ENCODE measurements around the gene AMN1.
"Not testable (repeated sequence)": the region's sequence is repeated elsewhere in the genome, so short reads cannot be mapped to it uniquely, and the experiment has no call there.

The AMN1 gene

DNA sequence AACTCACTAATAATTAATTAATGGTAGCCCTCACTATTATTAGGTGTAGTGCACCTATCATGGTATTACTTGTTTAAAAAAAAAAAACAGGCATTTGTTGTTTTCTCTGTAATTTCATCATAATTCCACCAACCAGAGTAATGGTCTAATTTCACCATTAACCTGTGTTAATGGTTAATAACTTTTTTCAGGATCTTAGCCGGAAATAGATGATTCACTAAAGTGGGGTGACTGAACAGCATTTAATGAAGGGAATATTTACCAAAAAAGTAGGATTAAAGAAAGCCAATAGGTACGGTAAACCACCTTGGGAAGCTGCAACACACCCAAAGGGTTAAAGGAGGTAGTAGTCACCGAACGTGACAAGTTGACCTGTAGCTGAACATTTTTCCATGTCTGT, 56.3 kb downstream of the AMN1 start:
- DNase-seq = no peak

DNA sequence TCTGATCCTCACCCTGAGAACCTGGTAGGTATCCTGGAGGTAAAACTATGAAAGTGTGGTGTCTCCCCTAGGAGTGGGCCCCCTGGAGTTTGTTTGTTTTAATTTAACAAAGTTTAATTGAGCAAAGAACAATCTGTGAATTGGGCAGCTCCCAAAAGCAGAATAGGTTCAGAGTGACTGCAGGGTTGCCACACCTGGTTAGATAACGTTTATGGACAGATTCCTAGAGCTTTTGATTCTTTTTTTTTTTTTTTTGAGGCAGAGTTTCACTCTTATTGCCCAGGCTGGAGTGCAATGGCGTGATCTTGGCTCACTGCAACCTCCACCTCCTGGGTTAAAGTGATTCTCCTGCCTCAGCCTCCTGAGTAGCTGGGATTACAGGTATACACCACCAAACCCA, 59.2 kb downstream of the AMN1 start:
- not testable (repeated sequence) for DNase-seq

DNA sequence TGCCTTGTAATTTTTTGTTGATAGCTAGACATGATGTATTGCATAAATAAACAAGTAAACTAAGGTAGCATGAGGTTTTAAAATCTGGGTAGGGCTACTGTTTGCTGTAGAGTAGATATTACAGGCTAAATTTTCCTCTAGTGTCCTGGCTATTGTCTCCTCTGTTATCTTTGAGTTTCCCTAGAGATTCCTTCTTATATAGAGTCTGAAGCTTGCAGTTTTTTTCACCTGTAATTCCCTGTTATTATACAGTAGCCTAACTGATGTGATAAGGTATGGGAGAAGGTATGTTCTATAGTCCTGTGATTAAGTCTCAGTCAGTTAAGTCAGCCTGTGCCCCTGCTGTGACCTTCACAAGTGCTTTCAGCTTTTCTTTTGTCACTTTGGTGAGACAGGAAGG, 59.8 kb downstream of the AMN1 start:
- no peak for DNase-seq

DNA sequence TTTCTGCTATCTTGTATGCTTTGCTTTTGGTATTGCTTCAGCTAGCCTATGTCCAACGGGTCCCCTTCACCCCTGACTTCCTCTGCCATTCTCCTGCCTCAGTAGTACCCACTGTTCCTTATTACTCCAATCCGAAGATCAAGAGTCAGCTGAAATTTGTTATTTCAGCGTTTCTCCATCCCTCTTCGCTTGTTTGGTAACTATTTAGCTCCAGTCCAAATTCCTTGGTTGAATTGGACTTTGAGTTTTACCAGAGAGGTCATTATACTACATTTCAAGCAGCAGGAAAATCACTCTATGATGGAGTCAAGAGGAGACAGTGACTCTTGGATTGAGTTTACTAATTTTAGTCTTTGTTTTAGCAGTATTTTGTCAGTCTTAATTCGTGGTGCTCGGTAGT, 64.8 kb downstream of the AMN1 start:
- DNase-seq = no peak

DNA sequence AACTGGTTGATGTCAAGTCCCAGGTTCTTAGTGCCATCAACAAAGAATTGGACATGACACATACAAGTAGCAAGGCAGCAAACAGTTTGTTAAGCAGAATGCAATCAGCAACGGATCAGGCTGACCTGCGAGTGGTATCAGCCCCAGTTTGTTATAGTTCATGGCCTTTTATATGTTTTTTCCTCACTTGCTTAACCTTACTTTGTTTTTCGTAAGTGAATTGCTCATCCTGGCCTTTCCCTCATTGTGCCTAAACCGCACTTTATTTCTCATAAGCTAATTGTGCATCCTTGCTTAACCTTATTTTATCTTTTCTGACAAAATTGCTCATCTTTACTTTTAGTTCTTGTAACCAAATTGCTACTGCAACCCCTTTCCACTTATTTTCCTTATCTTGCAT, 65.2 kb downstream of the AMN1 start:
- no peak for DNase-seq

DNA sequence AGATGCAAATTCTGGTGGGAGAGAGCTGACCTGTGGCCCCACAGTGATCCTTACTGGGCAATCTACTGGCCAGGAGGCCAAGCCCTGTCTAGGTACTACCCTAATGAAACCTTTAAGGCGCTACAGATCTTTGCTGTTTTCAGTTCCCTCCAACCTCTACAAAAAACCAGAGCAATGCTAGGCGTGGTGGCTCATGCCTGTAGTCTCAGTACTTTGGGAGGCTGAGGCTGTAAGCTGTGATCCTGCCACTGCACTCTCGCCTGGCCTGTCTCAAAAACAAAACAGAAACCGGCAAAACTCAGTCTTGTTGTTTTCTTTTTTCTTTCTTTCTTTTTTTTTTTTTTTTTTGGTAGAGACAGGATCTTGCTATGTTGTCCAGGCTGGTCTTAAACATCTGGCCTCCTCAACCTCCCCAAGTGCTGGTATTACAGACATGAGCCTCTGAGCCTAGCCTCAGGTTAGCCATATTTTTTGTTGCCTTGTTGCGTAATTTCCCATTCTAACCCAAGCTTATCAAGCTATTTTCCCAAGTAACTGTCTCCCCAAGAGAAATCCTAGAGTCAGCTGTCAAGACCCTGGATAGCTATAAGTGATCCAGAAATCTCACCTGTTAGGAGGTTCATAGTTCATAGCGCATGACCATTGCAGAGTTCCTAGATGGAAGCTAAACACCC, 66.5 kb downstream of the AMN1 start:
- DNase-seq = no peak

DNA sequence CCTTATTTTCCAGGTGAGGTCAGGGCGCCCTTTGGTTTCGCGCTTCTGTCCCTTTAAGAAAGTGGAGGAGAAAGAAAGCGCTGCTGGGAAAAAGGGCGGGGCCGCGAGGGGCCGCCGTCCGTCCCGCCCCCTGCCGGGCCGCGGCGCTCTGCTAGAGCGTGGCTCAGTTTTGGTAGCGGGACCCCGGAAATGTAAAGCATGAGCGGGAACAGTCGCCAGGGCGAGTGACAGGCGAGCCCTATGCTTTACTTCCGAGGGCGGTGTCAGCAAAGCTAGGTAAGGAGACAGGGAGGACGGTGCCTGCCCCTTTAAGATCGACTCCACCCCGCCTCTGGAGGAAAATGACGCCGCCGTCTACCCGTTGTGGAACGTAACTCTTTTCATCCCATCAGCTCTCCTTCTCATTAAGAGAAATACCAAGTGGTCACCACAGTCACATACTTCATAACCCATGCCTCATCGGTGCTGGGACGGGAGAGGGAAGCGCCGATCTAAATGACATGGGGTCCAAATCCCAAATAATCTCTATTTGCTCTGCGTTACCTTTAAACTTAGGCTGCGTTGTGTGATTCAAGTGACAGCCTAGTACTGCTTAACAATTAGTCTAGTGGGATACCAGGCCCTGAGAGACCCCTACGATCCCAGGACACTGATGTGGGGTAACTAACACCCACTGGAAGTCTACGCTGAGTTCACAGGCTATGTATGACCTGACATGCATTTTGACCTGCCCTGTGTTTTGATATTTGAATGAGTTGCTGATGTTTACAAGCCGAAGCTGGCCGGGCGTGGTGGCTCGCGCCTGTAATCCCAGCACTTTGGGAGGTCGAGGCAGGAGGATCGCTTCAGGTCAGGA, 69.5 kb downstream of the AMN1 start, which contains the start of gene ETFBKMT:
TSS of gene ETFBKMT (plus strand) at position 602 of the 856 bp plus-strand sequence. CDS start 2,266 bp downstream, outside the sequence.
- peak; percentile 95 for DNase-seq

DNA sequence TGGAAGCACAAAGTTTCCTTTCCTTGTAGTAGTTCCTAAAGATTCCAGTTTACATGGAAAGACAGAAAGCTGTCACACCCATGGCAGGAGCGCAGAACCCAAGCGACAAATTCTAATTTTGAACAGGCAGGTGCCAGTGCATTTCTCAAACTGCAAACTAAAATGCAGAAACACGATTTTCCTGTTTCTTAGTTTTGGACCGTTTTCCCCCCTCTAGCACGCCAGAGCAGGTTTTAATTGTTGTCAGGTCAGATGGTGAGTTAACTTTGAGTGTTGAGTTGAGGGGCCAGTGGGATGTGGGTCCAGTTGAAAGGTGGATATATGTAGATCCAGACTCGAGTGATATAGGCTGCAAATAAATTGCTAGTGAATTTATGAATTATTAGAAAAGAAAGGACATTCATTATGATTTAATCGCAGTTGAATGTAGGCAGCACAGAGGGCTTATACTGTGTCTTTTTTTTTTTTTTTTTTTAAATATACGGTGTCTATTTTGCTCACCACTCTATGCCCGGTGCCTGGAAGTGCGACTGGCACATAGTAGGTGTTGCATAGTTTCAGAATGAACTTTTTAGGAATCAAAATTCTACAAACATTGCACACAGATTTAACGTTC, 70.2 kb downstream of the AMN1 start:
- DNase-seq = no peak

DNA sequence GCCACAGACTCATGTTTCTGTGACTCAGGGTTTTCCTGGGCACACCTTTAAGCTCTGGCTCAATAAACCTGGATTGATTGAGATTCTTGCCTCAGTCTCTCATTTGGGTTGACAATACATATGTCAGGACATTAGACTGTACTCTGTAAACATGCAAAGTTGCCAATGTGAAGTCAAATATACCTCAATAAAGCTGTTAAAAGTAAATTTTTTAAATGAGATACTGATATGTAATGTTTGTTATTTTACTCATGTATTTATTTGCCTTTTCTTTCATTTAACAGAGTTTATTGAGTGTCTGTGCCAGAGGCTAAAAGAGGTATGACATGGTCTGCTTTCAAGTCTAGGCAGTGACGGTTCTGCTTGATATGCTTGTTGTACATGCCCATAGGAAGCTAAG, 73.0 kb downstream of the AMN1 start:
- DNase-seq = no peak

DNA sequence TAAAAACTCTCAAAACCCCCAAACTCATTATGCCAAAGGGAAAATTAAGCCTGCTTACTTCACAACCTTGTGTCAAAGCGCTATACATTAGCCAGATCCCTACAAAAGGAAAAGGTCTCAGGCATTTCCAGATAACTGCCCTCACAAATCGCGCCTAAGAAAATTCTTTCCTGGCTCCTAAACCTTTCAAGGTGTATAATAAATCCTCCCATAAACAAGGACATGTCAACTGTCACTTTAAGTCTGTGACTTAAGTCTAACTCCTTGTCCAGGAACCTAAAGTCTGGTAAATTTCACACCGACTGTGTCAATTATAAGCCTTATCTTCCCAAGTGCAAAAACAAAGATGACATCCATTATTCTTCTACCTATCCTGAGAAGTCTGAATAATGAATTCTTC, 73.6 kb downstream of the AMN1 start:
- DNase-seq = no peak

DNA sequence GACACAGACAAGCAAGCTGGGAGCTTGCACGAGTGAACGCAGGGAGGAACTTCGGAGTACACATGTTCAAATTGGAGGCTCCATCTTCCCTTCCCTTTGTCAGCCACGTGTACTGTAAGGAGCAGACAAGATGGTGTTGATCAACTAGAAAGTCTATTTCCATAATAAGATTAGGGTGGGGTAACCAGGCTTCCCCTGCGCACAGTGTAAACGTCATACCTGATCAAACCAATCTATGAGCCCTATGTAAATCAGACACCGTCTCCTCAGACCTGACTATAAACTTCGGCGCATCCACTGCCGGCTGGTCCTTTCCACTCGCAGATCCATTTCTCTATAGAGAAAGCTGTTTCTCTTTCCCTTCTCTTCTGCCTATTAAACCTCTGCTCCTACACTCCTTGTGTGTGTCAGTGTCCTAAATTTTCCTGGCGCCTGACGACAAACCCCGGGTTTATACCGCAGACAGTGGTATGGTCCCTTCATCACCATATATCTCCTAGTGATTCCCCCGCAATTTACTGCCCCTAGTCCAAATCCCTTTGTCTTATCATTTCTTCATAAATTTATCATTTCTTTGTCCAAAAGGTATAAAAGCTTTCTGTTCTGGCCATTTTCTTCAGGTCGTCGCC, 76.8 kb downstream of the AMN1 start:
- DNase-seq = no peak

DNA sequence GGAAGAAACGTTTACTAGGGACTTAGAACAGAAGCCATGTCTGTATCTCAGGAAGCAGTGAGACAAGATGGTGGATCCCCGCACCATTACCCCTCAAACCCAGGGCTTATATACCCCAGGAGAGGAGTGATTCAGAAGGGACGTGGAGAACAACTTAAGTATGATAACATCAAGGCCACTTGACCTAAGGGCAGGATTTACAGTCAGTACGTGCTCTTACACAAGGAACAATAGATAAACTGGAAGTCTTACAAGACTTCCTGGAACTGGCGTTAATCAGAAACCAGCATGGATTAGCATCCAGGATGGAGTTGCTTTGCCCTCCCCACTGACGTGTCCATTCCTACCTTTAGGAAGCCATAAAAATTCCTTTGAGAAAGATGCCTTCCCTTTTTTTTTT, 77.9 kb downstream of the AMN1 start:
- no peak for DNase-seq

DNA sequence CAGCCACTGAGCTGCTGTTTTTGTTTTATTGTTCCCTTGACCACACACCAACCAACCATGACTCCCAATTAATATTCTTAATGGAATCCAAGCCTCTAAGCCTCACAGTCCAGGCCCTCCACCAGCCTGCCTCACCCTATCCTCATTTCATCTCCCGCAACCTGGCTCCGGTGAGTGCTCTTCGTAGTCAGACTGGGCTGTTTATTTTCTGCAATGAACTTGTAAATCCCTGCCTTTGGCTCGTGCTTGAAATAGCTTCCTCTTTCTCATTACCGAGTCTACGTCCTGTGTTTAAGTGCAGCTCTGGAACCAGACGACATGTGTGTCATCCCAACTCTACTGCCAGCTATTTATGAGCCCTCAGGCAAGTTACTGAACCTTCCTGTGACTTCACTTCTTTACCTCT, 81.7 kb downstream of the AMN1 start:
- DNase-seq = no peak

DNA sequence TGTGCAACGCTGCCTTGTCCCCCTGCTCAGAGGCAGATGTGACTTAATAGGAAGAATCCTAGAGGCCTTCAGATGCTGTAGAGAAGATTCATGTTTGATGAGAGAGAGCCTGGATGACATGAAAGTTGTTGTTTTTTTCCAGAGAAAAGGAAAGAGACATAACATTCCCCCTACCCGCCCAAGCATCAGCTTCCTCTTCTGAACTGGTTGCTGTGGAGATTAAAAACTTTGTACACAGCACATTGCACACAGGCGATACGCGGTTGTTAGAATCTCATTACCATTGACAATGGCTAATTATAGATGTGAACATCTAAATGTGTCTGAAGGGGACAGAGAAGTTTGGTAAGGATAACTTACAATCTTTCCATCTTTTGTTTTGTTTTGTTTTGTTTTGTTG, 82.9 kb downstream of the AMN1 start:
- DNase-seq = no peak

DNA sequence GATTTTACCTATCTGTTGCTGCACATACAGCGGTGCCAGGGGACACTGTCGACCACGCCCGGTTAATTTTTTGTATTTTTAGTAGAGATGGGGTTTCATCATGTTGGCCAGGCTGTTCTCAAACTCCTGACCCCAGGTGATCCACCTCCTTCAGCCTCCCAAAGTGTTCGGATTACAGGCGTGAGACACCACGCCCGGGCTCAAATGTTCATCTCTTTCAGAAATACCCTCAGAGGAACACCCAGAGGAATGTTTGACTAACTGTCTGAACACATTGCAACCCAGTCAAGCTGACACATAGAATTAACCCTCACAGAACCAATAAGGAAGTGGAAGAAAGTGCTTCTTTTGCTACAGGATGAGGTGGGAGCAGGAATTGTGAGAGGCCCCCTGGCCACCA, 84.3 kb downstream of the AMN1 start:
- DNase-seq = no peak

DNA sequence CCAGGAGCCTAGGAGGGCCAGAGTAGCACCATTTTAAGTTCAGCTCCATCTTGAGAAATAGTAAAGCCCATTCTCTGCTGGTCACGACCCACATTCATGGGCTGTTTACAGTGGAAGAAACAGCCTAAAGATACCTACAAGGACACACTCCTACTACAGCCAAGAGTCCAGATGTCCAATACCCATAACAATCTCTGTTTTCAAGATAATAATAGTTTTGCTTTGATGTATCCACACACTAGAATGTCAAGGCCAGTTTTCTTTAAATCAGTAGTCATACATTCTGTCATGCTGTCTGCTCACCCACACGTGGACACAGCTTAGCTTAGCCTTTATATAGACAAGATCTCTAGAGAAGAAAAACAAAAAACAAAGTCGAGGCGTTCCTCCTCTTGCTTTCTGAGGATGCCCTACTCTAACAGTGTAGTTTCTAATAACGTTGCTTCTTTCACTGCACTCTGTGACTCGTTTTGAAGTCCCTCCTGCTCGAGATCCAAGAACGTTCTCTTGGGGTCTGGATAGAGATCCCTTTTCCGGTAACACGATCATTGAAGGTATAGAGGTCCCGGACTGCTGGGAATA, 87.2 kb downstream of the AMN1 start:
- DNase-seq = no peak

DNA sequence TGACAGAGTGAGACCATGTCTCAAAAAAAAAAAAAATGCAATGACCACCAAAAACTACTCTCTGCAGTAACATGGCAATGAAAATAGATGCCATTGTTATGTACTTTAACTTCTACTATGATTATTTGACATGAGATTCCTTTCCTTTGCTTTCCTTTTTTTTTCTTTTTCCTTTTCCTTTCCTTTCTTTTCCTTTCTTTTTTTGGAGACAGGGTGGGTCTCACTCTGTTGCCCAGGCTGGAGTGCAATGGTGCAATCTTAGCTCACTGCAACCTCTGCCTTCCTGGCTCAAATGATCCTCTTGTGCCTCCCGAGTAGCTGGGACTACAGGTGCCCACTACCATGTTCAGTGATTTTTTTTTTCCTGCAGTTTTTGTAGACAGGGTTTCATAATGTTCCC, 94.2 kb downstream of the AMN1 start:
- no peak for DNase-seq

DNA sequence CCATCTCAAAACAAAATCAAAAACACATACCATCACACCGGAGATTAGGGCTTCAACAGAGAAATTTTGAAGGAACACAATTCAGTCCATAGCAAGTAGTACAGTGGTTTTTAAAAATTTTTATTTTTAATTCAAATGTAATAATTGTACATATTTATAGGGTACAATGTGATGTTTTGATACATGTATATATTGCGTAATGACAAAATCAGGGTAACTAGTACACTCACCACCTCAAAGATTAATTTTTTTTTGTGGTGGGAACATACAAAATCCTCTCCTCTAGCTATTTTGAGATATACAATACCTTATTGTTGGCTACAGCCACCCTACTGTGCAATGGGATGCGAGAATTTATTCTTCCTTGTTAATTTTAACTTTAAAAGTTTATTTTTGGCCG, 95.4 kb downstream of the AMN1 start:
- no peak for DNase-seq

DNA sequence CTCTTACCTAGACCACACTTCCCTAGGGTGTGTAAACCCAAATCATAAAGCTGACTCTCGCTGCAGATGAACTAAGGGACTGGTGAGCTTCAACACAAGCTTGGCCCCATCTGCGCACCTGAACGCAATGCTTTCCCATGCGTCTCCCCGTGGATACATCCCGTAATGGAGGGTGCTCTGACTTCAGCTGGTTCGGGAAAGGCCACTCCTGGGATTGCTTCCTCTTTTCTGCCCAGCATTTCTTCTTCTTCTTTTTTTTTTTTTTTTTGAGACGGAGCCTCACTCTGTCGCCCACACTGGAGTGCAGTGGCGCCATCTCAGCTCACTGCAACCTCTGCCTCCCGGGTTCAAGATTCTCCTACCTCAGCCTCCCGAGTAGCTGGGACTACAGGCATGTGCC, 97.0 kb downstream of the AMN1 start:
- DNase-seq = no peak

DNA sequence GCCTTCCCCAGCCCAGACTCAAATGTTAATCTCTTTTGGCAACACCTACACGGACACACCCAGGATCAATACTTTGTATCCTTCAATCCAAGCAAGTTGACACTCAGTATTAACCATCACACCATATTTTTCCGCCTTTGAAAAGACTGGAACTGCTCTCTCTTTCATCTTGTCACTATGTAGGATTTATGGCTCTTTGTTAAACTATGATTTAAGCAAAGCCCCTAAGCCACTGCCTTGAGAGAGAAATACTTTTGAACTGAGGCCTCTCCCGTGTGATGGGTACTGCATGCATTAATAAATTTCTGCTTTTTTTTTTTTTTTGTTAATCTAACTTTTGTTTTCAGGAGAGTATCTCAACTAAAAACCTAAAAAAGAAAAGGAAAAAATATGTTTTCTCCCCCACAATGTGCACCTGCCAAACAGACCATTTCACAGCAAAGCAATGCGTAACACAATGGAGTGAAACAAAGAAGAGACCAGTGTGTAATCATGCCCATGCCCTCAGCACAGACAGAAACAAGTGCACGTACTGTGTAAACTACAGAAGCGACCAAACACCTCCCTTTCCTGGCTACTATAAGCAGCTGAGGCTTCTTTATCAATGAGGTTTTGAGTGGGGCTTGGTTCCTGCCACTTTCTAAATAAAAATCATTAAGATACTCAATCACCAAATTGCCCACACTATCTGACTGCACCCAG, 97.6 kb downstream of the AMN1 start:
- DNase-seq = no peak

DNA sequence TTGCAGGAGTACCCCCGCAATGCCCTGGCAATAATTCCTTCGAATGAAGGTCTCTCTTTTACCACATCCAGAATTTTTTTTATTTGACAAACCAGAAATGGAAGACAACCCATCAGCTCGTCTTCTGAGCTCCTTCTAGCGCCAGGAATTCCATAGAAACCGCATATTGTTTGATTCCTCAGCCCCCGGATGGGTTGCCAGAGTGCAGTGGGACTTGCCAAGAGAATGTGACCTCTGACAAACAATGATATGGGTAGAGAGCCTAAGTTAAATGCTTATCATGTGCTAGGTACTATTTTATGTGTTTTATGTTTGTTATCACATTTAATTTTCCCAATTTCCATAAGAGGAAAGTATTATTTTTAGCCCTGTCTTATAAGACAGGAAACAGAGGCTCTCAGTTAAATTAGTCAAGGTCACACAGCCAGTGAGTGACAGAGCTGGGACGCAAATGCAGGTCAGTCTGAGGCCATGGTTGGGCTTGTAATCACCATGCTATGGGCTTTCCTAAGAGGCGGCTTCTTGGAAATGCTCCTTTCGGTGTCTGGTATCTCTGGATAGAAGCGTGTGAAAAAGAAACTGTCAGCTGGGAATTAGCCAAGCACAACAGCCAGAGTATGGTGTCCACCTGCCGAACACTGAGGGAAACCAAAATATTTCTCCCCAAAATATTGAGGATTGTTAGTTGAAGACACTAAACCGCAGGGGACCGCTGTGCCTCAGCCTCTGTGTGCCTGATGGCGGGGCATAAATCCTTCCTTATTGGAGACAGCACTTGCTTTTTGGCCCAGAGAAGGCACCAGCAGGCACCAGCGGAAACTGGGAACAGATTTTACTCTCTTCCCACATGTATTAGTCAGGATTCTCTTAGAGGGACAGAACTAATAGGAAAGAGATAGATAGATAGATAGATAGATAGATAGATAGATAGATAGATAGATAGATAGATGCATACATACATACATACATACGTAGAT, 98.8 kb downstream of the AMN1 start:
- DNase-seq = no peak

Measured in NCI-H2171 (cell line).